NCI-H774 (cell line): ENCODE results near the gene PRDX6.
"Not testable (repeated sequence)": the region's sequence is repeated elsewhere in the genome, so short reads cannot be mapped to it uniquely, and the experiment has no call there.

Experiments
- DNase-seq: peaks from one replicate; lab custom pipeline; 2025; lab: John Stamatoyannopoulos, UW

PRDX6 gene

GRCh38 chr1:173477286-173478093, at the start of gene PRDX6:
Gene PRDX6 (plus strand): TSS chr1:173477335. CDS start chr1:173477398, 63 bp downstream.
- no peak for DNase-seq

GRCh38 chr1:173429471-173430402, 47.4 kb upstream of the PRDX6 start:
- peak; percentile 21 for DNase-seq

DNA sequence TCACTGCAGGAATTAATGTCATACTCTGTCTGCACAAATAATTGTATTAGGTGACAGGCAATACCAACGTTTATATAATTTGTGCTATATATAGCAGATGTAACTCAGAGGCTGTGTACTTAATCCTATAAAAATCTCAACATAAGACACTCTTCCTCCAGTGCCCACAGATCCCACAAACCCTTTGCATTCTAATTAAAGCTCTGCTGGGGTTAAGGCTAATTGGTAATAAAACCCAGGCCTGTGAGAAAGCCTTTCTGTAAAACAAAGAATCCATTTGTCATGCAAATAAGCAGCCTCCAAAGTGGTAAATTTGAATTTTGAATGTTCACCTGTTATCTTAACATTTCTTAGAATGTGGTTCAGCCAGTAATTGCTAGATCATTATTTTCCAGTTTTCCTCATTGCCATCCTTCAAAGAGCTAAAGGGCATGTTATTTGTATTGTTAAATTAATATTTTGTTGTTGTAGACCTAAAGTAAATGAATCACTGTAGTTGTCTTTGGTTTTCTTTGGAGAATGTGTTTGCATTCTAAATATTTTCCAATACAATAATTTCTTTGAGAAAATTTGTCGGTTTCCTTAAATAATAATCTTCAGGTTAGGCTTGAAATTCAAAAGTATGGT, 46.3 kb upstream of the PRDX6 start:
- DNase-seq: no peak

GRCh38 chr1:173431304-173432045, 45.7 kb upstream of the PRDX6 start:
- DNase-seq: peak; percentile 72

DNA sequence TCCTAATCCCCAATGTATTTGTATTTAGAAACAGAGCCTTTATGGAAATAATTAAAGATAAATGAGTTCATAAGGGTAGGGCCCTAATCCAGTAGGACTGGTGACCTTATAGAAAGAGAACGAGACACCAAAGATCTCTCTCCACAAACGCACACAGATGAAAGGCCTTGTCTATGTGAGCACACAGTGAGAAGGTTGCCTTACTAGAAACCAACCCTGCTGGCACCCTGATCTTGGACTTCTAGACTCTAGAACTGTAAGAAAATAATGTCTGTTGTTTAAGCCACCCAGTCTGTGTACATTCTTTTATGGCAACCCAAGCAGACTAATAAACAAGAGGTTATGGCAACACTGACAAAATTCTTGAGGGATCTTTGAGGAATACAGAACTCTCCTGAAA, 44.8 kb upstream of the PRDX6 start:
- no peak for DNase-seq

GRCh38 chr1:173433751-173434326, 43.3 kb upstream of the PRDX6 start:
- no peak for DNase-seq

DNA sequence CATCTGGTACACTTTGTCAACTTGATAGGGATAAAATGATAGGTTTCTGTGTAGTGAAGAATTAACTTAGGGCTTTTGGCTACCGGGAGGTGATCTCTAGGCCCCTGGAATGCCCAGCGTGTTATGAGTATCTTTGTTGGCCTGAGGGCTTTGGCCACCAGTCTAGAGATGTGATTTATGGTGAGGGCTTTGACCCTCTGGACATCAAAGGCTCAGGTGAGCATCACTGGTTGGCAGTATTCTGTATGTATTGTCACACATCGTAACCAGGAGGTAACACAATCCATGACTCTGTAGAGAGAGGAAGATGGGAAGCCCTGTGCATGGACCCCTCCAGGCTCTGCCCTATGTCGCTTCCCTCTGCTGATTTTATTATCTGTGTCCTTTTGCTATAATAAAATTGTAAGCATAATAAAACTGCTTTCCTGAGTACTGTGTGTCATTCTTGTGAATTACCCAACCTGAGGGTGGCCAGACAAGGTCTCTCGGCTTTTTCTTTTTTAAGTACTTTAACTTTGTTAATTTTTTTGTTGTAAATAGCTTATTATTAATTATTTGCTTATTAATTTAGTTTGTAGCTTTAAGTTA, 40.2 kb upstream of the PRDX6 start:
- DNase-seq: no peak

GRCh38 chr1:173438675-173439074, 38.5 kb upstream of the PRDX6 start:
- DNase-seq: no peak

DNA sequence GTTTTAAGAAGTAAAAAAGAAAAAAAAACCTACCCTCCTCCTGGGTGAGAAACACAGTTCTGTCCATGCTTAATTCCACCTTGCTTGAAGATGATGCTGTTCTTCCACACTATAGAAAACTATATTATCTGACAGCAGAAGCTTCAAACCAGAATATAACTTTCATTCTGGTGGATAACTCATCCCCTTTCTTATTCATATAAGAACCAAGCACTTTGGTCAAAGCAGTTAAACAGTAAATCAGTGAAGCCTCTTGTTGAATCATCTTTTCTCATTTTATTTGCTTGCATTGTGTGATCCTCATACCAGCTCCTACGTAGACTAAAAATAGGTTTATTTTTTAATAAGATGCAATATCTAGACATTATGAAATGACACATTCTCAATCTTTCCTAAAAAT, 36.7 kb upstream of the PRDX6 start:
- no peak for DNase-seq

DNA sequence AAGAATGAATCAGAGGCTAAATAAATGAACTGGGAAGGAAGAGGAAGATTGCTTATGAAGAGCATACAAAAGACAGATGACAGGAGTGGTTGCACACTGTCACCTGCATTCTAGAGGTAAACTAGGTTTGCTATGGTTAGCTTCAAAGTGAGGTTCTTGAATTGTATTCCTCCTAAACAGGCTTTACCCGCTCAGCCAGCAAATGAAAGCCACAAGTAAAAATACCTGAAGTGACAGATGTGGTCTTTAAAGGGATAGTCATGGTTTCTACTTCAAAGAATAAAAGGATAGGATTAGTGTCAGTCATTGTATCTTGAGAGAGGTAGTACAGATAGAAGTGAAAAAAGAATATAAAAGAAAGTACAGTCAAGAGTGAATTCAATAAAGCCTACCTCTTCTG, 32.4 kb upstream of the PRDX6 start:
- DNase-seq: no peak

DNA sequence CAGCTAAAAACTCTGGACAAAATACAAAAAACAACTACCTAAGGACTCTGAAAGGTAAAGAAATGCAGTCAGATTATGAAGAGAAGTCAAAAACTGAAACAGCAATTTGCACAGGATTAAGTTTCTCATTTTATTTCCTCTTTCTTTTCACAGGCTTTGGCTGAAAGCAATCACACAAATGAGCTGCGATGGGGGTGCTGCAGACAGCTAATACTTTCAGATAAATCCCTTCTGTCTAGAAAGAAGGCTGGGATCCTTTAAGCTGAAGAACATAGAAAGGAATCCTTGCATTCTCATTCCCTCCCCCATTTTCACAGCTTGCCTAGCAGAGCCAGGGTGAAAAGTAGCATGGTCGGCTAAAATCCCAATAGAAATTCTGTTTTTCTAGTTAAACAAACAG, 32.0 kb upstream of the PRDX6 start:
- no peak for DNase-seq

- DNase-seq: no peak
These were observed 31.5 kb upstream of the PRDX6 start for GRCh38 chr1:173445656-173446055.

DNA sequence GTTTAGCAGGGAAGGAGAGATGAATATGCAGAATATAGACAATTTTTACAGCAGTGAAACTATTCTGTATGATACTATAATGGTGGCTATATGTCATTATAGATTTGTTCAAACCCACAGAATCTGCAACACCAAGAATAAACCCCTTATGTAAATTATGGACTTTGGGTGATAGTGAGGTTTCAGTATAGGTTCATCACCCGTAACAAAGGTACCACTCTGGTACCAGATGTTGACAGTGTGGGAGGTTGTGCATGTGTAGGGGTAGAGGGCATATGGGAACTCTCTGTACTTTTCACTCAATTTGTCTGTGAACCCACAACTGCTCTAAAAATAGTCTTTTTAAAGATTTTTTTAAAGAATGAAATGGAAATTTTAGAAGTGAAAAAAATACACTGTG, 29.9 kb upstream of the PRDX6 start:
- DNase-seq: no peak

- no peak for DNase-seq
These were observed 28.2 kb upstream of the PRDX6 start for GRCh38 chr1:173448945-173449344.

- DNase-seq: no peak
These were observed 25.2 kb upstream of the PRDX6 start for GRCh38 chr1:173451981-173452380.

DNA sequence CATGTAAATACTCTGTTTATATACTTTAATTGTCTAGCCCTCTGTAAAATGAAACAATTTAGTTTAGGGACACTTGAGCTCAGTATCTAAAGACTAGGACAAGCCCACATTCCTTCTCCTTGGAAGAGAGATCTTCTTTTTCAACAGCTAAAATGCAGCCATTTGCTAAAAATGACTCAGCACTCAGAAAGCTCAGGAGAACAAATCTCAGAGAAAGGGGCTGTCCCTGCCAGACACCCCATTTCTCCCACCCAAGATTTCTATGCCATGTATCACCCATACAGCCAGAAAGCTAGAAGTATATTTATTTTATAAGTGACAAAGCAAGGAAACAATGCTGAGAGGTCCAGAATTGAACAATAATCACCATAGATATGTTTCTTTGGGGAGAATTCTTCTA, 23.2 kb upstream of the PRDX6 start:
- DNase-seq: no peak

- DNase-seq: no peak
These were observed 22.1 kb upstream of the PRDX6 start for GRCh38 chr1:173454966-173455524.

DNA sequence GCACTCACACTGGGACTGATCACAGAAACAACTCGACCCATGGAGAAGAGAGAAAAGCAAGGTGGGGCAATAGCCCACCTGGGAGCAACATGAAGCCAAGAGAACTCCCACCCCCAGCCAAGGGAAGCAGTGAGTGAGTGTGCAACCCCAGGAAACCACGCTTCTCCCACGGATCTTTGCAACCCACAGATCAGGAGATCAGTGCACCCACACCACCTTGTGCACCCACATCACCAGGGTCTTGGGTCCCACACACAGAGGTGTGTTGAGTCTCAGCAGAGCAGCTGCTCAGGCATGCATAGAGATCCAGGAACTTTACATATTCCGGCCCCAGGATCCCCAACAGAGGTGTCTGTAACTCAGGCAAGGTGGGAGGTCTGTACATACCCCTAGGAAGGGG, 17.2 kb upstream of the PRDX6 start:
- DNase-seq: no peak

DNA sequence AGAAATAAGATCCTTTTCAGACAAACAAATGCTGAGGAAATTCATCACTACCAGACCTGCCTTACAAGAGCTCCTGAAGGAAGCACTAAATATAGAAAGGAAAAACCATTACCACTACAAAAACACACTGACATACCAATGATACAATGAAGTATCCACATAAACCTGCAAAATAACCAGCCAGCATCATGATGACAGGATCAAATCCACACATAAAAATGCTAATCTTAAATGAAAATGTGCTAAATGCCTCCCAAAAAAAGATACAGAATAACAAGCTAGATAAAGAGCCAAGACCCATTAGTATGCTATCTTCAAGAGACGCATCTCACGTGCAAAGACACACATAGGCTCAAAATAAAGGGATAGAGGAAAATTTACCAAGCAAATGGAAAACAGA, 14.5 kb upstream of the PRDX6 start:
- DNase-seq: not testable (repeated sequence)

GRCh38 chr1:173464185-173464584, 12.9 kb upstream of the PRDX6 start:
- DNase-seq: not testable (repeated sequence)

DNA sequence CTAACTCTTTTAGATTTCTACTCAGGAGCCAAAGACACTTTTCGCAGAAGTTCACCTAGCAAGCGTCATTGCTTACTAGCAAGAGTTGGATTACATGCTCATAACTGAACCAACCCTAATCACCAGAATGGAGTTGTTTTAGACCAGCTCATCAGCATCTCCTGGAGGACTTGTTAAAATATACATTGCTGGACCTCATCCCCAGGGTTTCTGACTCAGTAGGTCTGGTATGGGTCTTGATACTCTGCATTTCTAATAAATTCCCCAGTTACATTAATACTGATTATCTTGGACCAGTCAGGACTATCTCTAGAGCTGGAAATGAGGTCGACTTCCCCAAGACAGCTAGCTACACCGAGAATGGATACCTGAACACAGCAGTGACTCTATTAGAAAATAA, 9.7 kb upstream of the PRDX6 start:
- no peak for DNase-seq
